ENCODE results near the gene MAML2.

MAML2 gene

DNA sequence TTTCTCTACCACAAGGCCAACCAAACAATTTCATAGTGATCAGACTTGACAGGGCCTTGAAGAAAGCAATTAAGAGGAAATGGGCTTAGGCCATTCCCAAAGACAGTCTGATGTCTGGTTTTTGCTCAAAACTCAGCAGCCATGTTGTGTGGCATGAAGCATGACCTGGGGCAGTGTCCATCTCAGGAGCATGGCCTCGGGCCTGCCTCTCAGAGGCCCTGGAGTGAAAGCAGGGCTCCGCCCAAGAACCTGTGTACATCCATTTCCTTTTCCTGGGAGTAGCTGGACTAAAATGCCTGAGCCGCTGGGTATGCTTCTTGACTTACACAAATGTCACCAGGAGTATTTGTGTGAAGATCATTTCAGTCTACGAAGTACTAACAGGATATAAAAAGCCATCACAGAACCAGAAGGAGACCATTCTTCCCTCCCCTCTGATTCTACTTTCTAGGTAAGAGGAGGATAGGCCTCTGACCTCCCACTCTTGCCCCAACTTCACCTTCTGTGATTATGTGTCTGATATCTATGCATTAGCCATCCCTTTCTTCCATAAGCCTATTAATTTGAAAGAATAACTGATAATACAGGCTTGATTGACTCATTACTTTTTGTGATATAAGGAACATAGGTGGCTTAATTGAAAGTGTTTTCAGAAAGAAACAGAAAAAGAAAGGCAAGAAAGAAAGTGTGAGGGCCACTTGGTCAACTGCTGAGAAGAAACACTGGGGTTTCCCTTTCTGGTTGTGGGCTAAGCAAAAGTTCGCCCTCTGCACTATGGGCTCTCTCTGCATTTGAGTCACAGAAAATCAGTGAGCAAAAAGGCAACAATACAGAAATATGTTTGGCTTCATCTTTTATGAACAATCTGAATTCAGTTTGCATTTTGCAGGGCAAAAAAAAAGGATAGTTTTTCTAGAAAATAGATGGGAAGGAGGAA lies 230.5 kb downstream of the MAML2 start:
- no peak overlapping the region for H3K9ac ChIP-seq (ENCODE audit: low read depth, low read length)
- H3K36me3 ChIP-seq (ENCODE audit: insufficient read depth, low read length): no peaks in the 10 kb centered on the region
- no peaks in the 10 kb centered on the region for H3K9me3 ChIP-seq (ENCODE audit: control insufficient read depth, insufficient read depth, low read length)
- H3K4me1 ChIP-seq (ENCODE audit: insufficient read depth, low read length): peaks cover 24% of the 10 kb centered on the region

- no peak overlapping the region for H3K9ac ChIP-seq (ENCODE audit: low read depth, low read length)
- H3K9me3 ChIP-seq (ENCODE audit: control insufficient read depth, insufficient read depth, low read length): no peaks in the 10 kb centered on the region
- peaks cover 24% of the 10 kb centered on the region for H3K4me1 ChIP-seq (ENCODE audit: insufficient read depth, low read length)
- H3K36me3 ChIP-seq (ENCODE audit: insufficient read depth, low read length): no peaks in the 10 kb centered on the region
Measured at GRCh38 chr11:96111308-96111707, 231.7 kb downstream of the MAML2 start.

- H3K4me1 ChIP-seq (ENCODE audit: insufficient read depth, low read length): peaks cover 24% of the 10 kb centered on the region
Measured at GRCh38 chr11:96110302-96110701, 232.7 kb downstream of the MAML2 start.

GRCh38 chr11:96109331-96110030 lies 233.5 kb downstream of the MAML2 start:
- Histone ChIP-seq H3K4me1 (ENCODE audit: insufficient read depth, low read length) (peaks cover 24% of the 10 kb centered on the region), H3K36me3 (ENCODE audit: insufficient read depth, low read length) (no peaks in the 10 kb centered on the region), H3K9ac (ENCODE audit: low read depth, low read length) (no peak overlapping the region), H3K9me3 (ENCODE audit: control insufficient read depth, insufficient read depth, low read length) (no peaks in the 10 kb centered on the region)

More at GRCh38 chr11:96110302-96110701, 232.7 kb downstream of the MAML2 start:
- no peaks in the 10 kb centered on the region for H3K9me3 ChIP-seq (ENCODE audit: control insufficient read depth, insufficient read depth, low read length)
- H3K9ac ChIP-seq (ENCODE audit: low read depth, low read length): no peak overlapping the region
- no peaks in the 10 kb centered on the region for H3K36me3 ChIP-seq (ENCODE audit: insufficient read depth, low read length)

GRCh38 chr11:96107143-96107824 lies 235.7 kb downstream of the MAML2 start:
- no peaks in the 10 kb centered on the region for H3K9me3 ChIP-seq (ENCODE audit: control insufficient read depth, insufficient read depth, low read length)
- no peak overlapping the region for H3K9ac ChIP-seq (ENCODE audit: low read depth, low read length)
- H3K36me3 ChIP-seq (ENCODE audit: insufficient read depth, low read length): 0 out of 2 replicates have a peak, but pooled peaks cover 3% of the 10 kb centered on the region
- H3K4me1 ChIP-seq (ENCODE audit: insufficient read depth, low read length): peaks cover 29% of the 10 kb centered on the region

DNA sequence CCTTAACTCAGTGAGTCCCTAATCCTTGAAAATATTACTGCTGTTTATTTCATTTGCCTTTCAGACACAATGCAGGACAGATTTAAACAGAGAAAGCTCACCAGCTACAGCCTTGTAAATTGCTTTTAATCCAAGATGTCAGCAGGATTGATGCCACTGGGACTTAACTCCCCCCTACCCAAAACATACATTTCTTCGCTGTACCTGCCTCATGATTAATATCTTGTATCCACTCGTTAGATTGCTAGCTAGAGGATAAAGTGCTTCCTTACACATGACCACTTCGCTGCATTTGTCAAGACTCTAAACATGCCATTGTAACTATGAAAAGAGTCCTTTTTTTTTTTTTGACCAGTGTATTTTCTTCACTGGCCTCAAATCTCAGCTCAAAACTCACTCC lies 236.3 kb downstream of the MAML2 start:
- H3K4me1 ChIP-seq (ENCODE audit: insufficient read depth, low read length): peaks cover 29% of the 10 kb centered on the region
- H3K36me3 ChIP-seq (ENCODE audit: insufficient read depth, low read length): 0 out of 2 replicates have a peak, but pooled peaks cover 3% of the 10 kb centered on the region
- H3K9ac ChIP-seq (ENCODE audit: low read depth, low read length): no peak overlapping the region
- no peaks in the 10 kb centered on the region for H3K9me3 ChIP-seq (ENCODE audit: control insufficient read depth, insufficient read depth, low read length)

- Histone ChIP-seq H3K9ac (ENCODE audit: low read depth, low read length) (no peak overlapping the region), H3K9me3 (ENCODE audit: control insufficient read depth, insufficient read depth, low read length) (no peaks in the 10 kb centered on the region), H3K36me3 (ENCODE audit: insufficient read depth, low read length) (0 out of 2 replicates have a peak, but pooled peaks cover 3% of the 10 kb centered on the region), H3K4me1 (ENCODE audit: insufficient read depth, low read length) (peaks cover 22% of the 10 kb centered on the region)
Measured at GRCh38 chr11:96105944-96106343, 237.1 kb downstream of the MAML2 start.

DNA sequence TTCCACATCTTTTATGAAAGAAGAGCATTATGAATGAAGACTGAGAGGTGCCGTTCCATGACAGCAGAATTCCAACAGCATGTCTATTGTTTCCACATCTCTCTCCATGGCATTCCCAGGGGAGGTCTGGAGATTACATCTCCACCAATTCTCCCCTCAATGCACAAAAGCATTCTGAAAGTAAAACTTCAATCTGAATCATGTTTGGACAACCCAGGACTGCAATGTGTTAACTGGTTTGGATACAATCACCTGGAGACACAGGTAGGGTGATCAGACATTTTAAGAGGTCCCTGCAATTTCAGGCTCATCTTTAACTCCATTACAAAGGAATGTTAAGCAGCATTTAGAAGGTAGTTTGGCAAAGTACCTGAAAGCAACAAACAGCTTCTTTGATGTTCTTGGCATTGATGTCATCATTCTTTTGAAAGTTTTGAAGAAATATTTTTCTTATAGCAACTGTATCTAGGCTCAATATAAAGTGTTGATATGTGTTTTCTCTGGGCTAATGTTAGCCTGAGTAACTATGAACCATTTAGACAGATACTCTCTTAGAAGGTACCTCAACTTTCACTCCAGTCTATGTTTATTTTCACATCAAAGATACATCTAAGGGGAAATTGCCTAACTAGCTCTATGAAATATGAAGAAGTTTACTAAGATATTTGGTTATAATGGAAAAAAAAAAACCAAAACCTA lies 237.6 kb downstream of the MAML2 start:
- Histone ChIP-seq H3K9me3 (ENCODE audit: control insufficient read depth, insufficient read depth, low read length) (no peaks in the 10 kb centered on the region), H3K4me1 (ENCODE audit: insufficient read depth, low read length) (peaks cover 16% of the 10 kb centered on the region), H3K9ac (ENCODE audit: low read depth, low read length) (no peak overlapping the region), H3K36me3 (ENCODE audit: insufficient read depth, low read length) (0 out of 2 replicates have a peak, but pooled peaks cover 3% of the 10 kb centered on the region)

GRCh38 chr11:96104496-96104895 lies 238.5 kb downstream of the MAML2 start:
- H3K36me3 ChIP-seq (ENCODE audit: insufficient read depth, low read length): 0 out of 2 replicates have a peak, but pooled peaks cover 3% of the 10 kb centered on the region
- H3K4me1 ChIP-seq (ENCODE audit: insufficient read depth, low read length): peaks cover 14% of the 10 kb centered on the region
- no peaks in the 10 kb centered on the region for H3K9me3 ChIP-seq (ENCODE audit: control insufficient read depth, insufficient read depth, low read length)
- H3K9ac ChIP-seq (ENCODE audit: low read depth, low read length): no peak overlapping the region

GRCh38 chr11:96103721-96104120 lies 239.3 kb downstream of the MAML2 start:
- H3K9me3 ChIP-seq (ENCODE audit: control insufficient read depth, insufficient read depth, low read length): no peaks in the 10 kb centered on the region
- no peak overlapping the region for H3K9ac ChIP-seq (ENCODE audit: low read depth, low read length)
- H3K4me1 ChIP-seq (ENCODE audit: insufficient read depth, low read length): peaks cover 14% of the 10 kb centered on the region
- H3K36me3 ChIP-seq (ENCODE audit: insufficient read depth, low read length): 0 out of 2 replicates have a peak, but pooled peaks cover 3% of the 10 kb centered on the region

DNA sequence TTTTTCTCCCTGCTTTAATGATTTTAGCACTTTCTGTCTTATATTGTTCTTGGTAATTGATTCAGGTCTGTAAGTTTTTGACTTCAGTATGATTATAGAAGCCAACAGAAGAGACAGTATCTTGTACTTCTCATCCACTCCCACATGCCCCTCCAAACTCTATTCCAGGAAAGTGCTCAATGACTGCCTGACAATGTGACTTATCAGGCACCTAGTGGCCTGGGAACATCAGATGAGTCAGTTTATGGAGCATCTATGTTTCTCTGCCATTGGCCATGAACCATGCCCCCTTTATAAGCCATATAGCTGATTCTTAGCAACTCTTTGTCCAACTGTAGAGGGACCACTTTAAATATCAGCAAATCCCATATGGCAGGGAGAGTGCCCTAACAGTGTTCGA lies 239.9 kb downstream of the MAML2 start:
- Histone ChIP-seq H3K36me3 (ENCODE audit: insufficient read depth, low read length) (0 out of 2 replicates have a peak, but pooled peaks cover 3% of the 10 kb centered on the region), H3K4me1 (ENCODE audit: insufficient read depth, low read length) (peaks cover 14% of the 10 kb centered on the region), H3K9me3 (ENCODE audit: control insufficient read depth, insufficient read depth, low read length) (no peaks in the 10 kb centered on the region), H3K9ac (ENCODE audit: low read depth, low read length) (no peak overlapping the region)

DNA sequence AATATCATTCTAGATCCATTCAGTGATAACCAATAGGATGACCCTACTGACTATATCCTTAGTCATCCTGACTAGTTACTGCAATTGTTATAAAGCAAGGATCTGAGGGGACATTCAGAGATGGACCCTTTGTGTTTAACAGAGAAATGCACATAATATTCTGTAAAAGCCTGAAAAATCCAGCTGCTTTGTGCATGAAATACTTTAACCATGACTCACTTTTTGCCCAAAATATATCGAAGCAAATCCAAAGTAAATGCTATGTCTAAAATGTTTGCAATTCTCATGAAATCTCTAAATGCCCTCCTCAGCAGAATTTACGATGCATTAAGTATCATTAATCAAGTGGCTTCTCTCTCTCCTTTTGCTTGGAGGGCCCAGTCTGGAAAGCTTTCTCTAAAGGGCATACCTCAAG lies 240.3 kb downstream of the MAML2 start:
- Histone ChIP-seq H3K9ac (ENCODE audit: low read depth, low read length) (no peak overlapping the region), H3K4me1 (ENCODE audit: insufficient read depth, low read length) (peaks cover 14% of the 10 kb centered on the region), H3K36me3 (ENCODE audit: insufficient read depth, low read length) (0 out of 2 replicates have a peak, but pooled peaks cover 3% of the 10 kb centered on the region), H3K9me3 (ENCODE audit: control insufficient read depth, insufficient read depth, low read length) (no peaks in the 10 kb centered on the region)

DNA sequence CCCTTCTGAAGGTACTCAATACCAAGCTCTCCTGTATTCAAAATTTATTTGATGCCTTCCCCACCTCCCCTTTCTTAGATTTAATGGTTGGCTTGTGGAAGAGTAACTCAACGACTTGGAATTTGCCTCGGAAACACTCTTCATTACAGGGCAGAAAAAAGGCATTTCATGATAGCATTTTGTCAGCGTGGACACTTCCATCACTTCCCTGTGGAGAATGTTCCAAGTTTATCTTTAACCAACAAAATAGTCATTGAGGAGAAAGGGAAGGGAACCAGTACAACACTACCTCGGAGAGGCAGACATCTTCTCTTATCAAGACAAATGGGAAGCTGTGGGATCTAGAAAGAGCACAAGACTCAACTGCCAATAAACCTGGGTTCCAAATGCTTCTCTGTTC lies 241.8 kb downstream of the MAML2 start:
- Histone ChIP-seq H3K9ac (ENCODE audit: low read depth, low read length) (no peak overlapping the region), H3K9me3 (ENCODE audit: control insufficient read depth, insufficient read depth, low read length) (no peaks in the 10 kb centered on the region), H3K4me1 (ENCODE audit: insufficient read depth, low read length) (peaks cover 14% of the 10 kb centered on the region), H3K36me3 (ENCODE audit: insufficient read depth, low read length) (0 out of 2 replicates have a peak, but pooled peaks cover 3% of the 10 kb centered on the region)
